RCC 7860 (cell line): ENCODE data around the gene EEFSEC.
A peak's percentile ranks its signal among the peaks of the same experiment; 100 is the strongest.
"Not testable (repeated sequence)": the region's sequence is repeated elsewhere in the genome, so short reads cannot be mapped to it uniquely, and the experiment has no call there.

ENCODE experiments used
- DNase-seq: peaks from one replicate; pipeline ENCODE4 v3.0.0-alpha.2; 2015; ENCODE audit warnings: low spot score
- FAIRE-seq: peaks from 2 replicates; lab custom pipeline; 2012; peaks lifted over from hg19 to GRCh38; lab: Jason Lieb, UNC

EEFSEC gene

DNA sequence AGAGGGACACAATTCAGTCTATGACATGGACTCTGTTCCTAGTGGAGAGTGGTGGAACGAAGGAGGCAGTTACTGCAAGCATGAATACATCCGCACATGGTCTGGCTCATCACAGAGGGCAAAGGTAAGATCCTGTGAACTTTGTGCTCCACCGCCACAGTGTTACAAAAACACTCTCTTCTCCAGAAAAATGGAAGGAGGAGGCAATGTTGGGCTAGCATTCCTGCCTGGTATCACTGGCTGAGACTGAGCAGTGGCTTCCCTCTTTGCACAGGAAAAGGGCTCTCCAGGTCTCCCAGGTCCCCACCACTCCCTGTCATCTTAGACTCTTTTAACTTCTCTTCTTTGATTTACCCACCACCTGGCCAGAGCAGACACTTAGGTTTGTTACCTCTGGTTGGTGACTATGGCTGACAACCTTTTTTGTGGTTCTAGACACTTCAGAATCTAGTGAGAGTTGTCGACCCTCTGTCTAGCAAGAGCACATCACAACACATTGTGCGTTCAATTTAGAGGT is 1.5 kb upstream of the EEFSEC start:
- DNase-seq (no peak), FAIRE-seq (no peak)

DNA sequence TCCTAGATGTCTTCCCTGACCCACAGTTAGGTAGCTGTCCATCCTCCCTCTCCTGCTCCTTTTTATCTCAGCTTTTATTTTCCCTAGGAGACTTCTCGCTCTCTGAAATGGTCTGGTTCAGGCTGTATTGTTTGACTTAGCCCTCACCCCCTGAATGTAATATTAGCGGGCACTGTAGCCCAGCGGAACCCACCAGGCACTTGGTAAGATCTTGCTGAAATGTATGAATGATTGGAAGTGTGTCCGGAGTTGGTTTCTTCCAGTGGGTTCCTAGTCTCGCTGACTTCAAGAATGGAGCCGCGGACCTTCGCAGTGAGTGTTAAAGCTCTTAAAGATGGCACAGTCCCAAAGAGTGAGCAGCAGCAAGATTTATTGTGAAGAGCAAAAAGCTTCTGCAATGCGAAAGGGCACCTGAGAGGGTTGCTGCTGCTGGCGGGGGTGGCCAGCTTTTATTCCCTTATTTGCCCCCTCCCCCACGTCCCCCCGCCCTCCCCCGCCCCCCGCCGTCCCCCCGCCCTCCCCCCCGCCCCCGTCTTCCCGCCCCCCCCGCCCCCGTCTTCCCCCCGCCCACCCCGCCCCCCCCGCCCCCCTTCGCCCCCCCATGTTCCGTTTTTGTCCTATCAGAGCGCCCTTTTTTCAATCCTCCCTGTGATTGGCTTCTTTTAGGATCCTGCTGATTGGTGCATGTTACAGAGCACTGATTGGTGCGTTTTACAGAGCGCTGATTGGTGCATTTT is 694 bp upstream of the EEFSEC start:
- FAIRE-seq: no peak
- peak; percentile 70 for DNase-seq

DNA sequence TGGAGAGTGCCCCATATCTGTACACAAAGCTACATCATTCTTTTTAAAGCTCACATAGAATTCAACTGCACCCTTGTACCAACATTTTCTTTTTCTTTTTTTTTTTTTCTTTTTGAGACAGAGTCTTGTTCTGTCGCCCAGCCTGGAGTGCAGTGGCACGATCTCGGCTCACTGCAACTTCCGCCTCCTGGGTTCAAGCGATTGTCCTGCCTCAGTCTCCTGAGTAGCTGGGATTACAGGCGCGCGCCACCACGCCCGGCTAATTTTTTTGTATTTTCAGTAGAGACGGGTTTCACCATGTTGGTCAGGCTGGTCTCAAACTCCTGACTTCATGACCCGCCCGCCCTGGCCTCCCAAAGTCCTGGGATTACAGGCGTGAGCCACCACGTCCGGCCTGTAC is 1.1 kb downstream of the EEFSEC start:
- not testable (repeated sequence) for DNase-seq, FAIRE-seq

DNA sequence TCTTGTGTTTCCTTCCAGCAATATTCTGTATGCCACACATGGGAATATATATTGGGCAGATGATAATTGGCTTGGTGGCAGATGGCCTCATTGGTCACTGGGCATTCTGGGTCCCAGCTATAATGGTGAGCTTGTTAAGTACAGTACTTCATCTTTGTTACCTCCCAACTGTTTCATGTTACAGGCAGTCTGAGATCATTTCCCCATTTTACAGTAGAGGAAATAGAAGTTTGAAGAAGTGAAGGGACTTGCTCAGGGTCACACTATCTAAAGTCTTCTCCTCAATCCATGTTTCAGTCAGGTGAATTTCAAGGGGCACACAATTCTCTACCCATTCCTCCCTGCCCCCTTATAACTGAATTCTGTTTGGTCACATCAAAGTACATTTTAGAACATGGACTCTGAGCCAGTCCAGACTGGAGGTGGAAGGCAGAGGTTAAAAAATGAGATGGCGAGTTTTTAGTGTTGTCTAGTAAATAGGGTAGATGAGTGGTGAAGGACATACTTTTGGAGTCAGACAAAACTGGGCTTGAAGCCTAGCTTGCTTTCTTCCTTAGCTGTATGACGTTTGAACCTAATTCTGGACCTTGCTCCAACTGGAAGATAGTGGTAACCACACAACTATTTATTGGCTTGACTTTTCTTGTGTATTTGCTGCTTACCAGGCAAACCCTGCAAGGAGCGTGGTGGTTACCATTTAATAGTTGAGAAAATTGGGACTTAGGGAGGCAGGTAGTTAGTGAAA is 2.5 kb downstream of the EEFSEC start:
- DNase-seq (no peak), FAIRE-seq (no peak)

DNA sequence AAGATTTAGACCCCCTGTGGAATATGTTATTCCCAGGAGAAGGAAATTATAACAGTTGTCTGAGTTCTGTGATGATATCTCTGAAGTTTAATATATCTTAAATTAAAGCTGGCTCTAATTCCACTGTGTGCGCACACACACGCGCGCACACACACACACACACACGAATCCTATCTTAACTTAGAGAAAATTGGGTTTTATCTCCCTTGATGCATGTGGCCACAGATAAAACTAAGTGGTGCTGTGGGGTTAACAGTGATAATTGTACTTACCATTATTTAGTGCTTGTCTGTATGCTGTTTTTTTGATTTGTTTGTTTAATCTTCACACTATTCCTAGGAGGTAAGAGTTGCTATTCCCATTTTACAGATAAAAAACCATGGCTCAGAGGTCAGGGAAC is 7.4 kb downstream of the EEFSEC start:
- FAIRE-seq: no peak
- DNase-seq: no peak

DNA sequence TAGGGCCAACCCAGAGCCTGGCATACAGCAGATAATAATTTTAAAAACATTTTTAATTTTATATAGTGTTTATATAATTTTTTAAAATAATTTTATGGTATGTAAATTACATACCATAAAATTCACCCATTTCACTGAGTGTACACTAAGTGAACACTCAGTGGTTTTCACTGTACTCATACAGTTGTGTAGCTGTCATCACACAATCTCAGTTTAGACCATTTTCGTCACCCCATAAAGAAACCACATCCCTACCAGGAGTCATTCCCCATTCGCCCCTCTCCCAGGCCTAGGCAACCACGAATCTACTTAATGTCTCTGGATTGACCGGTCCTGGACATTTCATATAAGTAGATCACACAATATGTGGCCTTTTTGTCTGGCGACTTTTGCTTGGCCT is 10.2 kb downstream of the EEFSEC start:
- FAIRE-seq: no peak
- no peak for DNase-seq

DNA sequence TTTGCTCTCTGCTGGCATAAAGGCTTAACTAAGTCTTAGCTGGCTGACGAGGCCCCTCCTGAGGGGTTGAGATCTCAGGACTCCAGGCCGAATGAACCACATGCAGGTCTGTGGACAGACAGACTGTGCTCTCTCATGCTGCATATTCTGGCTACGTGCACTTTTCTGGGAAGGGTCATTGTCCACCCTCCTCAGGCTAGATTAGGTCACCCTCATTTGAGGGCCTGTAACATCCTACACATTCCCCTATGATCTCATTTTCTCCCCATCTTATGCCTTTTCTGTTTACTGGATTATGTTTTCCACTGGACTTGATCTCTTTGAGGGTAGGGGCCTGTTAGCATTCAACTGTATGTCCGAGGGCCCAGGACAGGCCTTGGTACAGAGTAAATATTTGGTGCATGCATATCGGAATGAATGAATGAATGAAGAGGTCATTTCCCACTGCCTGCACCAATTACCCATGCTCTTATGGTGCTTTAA is 13.7 kb downstream of the EEFSEC start:
- DNase-seq (no peak), FAIRE-seq (no peak)

DNA sequence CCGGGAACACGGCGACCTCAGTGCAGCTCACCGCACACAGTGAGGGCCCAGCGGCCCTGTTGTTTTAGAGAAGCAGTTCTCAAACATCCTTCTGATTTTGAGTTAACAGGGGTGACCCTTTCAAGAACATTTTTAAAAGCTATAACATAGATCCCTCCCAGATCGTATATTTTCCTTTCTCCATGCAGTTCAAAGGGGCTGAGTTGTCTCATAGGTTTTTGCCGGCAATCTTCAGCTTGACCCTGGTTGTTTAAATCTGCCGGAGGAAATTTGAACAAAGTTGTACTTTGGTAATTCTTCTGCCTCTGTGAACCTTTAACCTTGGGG is 14.3 kb downstream of the EEFSEC start:
- FAIRE-seq (no peak), DNase-seq (no peak)

DNA sequence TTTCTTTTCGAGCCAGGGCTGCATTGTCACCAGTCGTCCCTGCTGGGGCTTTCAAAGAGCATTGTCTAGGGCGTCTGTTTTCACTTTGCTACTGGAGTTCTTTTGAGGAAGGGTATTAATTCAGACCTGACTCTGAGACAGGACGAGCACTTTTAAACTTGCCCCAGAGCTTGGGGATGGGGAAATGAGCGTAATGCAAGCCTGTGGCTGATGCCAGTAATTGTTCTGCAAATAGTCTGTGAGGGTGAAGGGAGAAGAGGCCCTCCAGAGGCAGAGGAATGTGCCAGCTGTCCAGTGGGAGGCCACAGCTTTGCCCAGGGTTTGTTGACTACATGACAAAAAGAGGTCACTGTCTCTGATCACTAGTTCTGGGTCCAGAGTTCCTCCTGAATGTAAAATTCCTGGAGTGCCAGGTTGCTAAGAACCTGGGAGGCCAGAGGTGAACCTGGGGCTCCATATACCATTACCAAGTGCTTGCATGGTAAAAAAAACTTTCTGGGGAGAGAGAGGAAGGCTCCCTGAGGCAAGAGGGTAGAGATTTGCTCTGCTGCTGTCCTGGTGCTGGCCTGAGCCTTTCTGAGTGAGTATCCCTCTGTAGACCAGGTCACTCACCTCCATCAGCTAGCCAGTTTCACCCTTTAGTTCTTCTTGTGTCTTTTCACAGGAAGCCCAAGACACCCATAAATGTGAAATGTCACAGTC is 14.8 kb downstream of the EEFSEC start:
- DNase-seq (no peak), FAIRE-seq (no peak)

DNA sequence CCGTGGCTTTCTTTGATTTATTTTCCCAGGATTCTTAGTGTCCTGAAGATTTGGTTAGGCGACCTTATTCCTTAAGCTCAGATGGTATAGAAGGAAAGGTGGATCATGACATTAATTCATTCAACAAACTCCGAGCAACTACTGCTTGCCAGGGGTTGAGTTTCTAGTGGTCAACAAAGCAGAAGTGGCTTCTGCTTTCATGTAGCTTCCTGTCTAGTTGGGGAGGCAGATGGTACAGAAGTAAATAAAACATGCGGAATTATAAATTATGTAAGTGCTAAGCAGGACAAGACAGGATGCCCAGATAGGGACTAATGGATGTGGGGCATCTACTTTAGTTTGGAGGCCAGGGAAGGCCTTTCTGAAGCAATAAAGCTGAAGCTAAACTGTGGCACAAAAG is 15.6 kb downstream of the EEFSEC start:
- no peak for DNase-seq
- no peak for FAIRE-seq

DNA sequence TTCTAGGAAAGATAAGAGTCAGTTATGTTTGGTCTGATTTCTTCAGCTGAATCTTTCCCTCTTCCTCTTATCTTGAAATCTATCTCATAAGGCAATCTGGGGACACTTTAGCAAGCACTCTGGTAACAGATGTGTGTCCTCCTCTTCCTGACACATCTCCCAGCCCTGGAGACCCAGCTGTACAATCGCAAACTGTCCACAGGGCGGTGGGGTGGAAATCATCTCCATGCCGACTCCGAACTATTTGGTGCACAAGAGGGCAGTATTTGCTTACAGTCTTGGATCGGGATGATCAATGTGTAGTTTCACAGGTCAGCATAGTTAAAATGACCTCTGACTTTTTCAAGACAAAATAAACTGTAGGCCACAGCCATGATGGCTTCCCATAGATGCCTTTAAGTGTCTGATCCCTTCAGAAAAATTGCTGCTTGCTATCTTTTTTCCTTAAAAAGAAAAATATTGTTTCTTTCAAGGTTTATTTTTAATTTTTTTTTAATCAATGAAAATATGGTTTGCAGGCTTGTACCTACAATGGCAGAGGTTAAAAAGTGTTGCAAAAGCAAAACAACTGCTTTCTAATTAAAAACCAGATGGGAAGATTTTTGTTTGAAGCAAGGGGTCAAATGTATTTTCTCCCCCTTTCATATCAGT is 17.7 kb downstream of the EEFSEC start:
- DNase-seq (peak; percentile 65), FAIRE-seq (peak; percentile 59)

DNA sequence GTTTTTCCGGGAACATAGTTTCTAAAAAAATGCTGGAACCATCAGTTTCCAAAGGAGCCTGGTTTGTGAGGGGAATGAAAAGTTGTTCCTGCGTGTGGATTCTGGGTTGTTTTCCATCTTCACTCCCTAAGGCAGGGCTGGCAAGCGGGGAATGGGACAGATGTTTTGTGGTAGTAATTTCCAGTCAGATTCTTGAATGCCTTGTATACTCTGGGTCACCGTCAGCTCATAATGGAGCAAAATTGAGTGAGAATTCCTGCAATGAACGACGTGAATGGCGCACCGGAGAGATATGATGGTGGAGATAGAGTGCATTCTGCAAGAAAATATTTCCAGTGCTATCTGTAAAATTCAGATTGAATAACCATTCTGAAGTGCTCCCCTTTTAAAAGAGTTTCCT is 19.9 kb downstream of the EEFSEC start:
- no peak for DNase-seq
- FAIRE-seq: no peak

DNA sequence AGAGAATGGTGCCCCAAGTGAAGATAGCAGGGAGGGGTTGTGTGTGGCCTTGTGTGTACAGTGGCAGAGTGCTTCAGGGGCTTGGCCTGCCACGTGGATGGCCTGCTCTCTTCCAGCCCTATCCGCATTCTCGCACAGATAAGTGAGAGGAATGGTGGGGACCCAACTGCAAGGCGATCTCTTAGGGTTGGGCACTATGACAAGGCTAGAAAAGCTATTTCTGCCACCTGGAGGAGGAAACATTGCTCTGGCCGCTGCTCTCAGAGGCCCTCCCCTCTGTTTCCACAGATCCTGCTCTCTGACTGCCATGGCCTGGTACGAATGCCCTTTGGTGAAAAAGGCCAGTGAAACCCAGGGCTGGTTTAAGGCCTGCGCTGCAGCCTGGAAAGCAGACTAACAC is 20.6 kb downstream of the EEFSEC start:
- DNase-seq (no peak), FAIRE-seq (no peak)

DNA sequence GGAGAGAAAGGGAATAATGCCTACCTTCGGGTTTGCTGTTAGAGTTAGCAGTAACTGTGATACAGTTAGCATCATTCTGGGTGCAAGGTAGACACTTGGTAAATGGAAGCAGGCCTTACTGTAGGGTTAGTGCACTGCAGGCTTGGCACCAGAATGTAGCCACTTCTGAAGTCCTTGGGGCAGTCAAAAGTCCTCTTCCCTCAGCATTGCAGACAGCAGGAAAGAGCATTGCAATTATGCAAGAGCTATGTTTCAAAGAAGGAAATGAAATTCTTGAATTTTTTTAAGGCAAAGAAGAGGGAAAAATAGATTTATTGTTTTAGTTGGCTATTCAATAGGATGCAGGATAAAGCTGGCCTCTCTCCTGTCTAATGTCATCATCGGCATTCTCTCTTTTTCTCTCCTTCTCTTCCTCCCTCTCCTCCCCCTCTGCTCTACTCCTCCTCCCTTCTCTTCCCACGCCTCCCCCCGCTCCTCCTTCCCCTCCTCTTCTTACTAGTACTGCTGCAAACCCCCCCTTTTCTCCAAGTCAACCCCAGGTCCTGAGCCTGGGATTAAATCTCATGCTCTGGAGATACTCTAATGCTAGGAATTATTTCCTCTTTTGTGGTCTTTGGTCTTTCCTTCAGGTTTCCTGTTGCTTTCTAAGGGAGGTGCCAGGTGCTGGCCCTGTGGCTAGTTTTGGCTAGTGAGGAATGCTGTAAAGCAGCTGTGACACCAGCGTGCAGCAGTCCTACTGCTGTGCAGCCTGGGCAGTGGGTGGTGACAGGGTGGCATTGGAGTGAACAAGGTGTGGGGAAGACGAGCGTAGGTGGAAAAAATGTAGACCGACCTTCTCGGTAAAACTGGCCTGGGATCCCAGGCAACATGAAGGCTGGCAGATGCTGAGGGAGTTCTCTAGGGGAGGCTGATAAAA is 21.7 kb downstream of the EEFSEC start:
- FAIRE-seq (no peak), DNase-seq (no peak)

DNA sequence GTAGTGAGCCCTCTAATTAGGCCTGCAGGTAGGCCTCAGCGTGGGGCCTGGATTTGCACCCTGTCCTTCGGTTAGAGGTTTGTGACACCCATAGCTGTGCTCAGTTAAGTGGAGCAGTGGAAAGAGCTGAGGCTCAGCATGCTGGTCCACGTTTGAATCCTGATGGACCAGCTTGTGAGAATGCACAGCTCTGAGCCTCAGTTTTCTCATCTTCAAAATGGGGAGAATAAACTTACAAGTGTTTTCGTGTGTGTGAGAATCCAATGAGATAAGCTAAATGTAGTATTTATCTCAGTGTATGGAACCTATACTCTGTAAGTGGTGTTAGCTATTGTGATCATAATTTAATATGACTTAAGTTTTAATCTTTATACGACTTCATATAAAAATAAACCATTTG is 22.5 kb downstream of the EEFSEC start:
- FAIRE-seq: no peak
- DNase-seq: no peak

DNA sequence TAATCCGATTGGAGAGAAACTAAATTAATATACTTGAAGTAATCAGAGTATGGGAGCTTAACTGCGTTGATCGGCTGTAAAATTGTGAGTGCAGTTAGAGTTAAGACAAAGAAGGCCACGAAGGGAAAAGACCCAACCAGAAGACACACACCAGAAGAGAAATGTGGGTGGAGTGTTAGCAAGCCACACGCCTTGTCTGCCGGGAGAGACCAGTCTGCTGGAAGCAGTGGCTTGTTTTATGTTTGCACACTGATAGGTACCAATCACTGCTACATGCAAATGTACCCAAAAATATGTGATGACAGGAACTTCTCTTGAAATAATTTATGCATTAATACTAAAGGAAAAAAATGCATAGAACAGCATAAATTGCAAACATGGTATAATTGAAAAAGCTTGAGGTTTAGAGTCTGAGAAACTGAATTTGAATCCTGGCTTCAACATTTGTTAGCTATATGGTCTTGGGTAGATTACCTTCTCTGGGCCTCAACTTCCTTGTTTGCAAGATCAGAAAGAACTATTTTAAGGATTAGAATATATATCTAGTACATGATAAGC is 23.1 kb downstream of the EEFSEC start:
- no peak for FAIRE-seq

DNA sequence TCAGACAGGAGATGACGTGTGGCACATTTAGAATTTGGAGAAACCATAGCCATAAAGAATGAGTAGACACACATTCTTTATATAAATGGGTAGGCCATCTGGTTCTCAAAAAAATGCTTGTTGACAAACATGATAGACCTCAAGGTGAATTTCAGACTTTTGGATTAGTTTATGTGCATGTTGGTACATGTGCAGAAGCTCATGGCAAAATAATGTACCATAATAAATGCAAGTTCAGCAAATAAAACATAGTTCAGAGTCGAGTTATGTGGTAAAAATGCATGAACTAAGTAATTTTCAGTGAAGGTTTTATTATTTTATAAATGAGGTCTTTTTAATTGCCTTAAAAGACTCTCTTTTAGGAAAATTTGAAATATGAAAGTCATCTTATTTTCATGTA is 24.6 kb downstream of the EEFSEC start:
- DNase-seq (no peak), FAIRE-seq (no peak)

More for the DNA sequence above, 23.1 kb downstream of the EEFSEC start:
- no peak for DNase-seq

DNA sequence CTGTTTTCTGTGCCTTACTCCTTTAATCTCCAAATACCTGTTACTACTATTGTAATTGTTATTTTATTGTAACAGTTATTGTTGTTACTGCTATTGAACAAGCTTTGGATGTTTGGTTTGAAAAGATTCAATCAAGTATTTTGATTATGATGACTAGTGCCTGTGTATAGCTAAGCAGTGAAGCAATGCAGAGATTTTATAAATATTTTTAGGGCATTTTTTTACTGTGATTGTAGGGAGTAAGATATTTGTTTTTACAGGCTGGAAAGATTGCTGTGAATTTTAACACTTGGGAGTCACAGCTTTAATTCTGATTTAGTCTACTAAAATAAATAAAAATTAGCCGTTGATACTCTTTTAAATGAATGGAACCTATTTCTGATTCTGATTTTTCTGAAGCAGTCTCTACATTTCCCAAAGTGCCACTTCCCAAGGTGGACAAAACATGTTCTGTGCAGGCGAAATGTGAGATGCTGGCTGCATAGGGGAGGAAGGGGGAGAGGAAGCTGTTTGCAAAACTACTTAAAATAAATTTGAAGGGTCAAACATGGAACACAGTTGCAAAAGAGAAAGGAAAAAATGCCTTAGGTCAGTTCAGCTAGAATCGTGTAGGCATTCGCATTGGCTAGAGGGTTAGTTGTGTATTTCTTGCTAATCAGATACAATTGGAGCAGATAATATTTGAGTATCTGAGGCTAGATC is 25.7 kb downstream of the EEFSEC start:
- no peak for DNase-seq
- FAIRE-seq: no peak

DNA sequence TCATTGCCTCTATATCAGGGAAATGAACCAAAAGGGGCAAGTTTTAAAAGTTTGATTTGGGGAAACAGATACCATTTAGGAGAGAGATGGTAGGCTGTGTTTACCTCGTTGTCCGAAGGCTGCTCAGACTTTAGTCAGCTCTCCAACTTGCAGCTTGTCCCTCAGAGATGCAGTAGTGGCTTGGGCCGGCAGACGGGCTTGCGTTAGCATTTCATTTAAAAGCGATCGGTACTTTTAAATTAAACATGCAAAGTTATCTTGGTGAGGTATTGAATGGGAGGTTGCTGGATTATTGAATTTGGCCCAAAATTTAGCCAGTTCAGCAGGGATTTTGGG is 26.2 kb downstream of the EEFSEC start:
- FAIRE-seq: no peak

More for the DNA sequence above, 26.2 kb downstream of the EEFSEC start:
- no peak for DNase-seq
